ENCODE data around the gene GAS5.

- TF ChIP-seq, protein P1, sequence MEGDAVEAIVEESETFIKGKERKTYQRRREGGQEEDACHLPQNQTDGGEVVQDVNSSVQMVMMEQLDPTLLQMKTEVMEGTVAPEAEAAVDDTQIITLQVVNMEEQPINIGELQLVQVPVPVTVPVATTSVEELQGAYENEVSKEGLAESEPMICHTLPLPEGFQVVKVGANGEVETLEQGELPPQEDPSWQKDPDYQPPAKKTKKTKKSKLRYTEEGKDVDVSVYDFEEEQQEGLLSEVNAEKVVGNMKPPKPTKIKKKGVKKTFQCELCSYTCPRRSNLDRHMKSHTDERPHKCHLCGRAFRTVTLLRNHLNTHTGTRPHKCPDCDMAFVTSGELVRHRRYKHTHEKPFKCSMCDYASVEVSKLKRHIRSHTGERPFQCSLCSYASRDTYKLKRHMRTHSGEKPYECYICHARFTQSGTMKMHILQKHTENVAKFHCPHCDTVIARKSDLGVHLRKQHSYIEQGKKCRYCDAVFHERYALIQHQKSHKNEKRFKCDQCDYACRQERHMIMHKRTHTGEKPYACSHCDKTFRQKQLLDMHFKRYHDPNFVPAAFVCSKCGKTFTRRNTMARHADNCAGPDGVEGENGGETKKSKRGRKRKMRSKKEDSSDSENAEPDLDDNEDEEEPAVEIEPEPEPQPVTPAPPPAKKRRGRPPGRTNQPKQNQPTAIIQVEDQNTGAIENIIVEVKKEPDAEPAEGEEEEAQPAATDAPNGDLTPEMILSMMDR (conservative IDR thresholded peaks at IDR 0.05; ENCODE audit: low read depth, low read length), result no peak
- TF ChIP-seq EZH2 (IDR thresholded peaks at IDR 0.05; ENCODE audit: borderline replicate concordance, low read depth, low read length, poor library complexity, severe bottlenecking), result no peak
Measured at GRCh38 chr1:173863224-173864161, 4.3 kb downstream of the GAS5 start.
